Ovary (tissue), 3 donors: ENCODE data around the gene MMD.

Source experiments
- CTCF ChIP-seq, 3 donors: fragments of 450-650 bp in 2 of 3; fragments of 200-600 bp in 1 of 3; IDR thresholded peaks; one replicate each; pipeline versions ENCODE4 v1.5.1 to v1.8.0; 2016 to 2022; ENCODE audit warnings: antibody characterized with exemption in 3 of 3, mild to moderate bottlenecking in 1 of 3
- POLR2A ChIP-seq: fragments of 450-650 bp; IDR thresholded peaks from one replicate; pipeline ENCODE4 v1.6.1; 2017; ENCODE audit warnings: antibody characterized with exemption, mild to moderate bottlenecking, moderate library complexity
- donor health status: DM: no; HTN: no; CAD: no.

DNA sequence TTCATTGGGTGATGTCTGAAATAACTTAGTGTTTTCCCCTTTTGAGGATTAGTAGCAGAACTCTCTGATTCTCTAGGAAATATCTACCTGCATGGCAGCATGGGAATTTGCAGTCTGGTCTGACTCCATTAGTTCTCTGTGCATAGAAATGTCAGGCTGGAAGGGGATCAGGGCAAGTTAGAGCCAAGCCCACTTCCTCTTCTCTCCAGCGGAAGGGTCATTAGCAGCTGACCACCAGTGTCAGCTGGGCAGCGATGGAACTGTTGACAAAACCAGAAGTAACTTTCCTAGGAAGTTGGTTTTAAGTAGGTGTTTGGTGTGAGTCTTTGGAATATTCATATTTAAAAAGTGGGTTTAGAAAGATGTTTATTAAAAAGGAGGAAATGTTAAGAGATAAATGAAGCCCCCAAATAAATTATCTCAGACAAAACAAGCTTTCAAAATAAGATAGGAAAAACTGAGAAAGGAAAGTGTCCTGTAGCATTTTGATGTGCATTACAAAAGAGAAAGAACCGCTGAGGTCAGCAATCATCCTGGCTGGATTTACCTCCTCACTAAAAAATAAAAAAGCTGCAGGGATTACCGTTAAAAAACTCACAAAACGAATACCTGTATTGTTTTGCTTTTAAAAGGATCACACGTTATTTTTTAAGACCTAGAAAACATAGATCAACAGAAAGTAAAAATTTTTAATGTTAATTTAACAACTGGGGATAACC lies 32.4 kb upstream of the MMD start:
- TF ChIP-seq CTCF (IDR thresholded peaks at IDR 0.05) (no peak), POLR2A (no peak)
